H9 (cell line): Measurements from ENCODE around the gene GAB3. TPM values are rescaled to one million over a fixed set of nuclear protein-coding genes. Genes with fewer than 3 reads are reported as not detected.

Source experiments
- DNase-seq: peaks from one replicate; pipeline ENCODE4 v3.0.0-alpha.2; 2017
- H2AFZ ChIP-seq: one replicate; pipeline ENCODE4 v1.6.1; 2013; ENCODE audit warnings: mild to moderate bottlenecking, low read length, control low read depth, moderate library complexity
- H2AK5ac ChIP-seq: 2 replicates; pipeline ENCODE4 v1.6.1; 2013; ENCODE audit warnings: low read length, control low read depth, mixed read lengths; ENCODE audit not compliant: insufficient read length
- H2BK120ac ChIP-seq: one replicate; pipeline ENCODE4 v1.6.1; 2013; ENCODE audit warnings: low read depth, mild to moderate bottlenecking, low read length, control low read depth, inconsistent platforms; ENCODE audit not compliant: poor library complexity, severe bottlenecking
- H2BK12ac ChIP-seq: 2 replicates; pipeline ENCODE4 v1.6.1; 2013; ENCODE audit warnings: low read length, control low read depth, mixed read lengths, low read depth; ENCODE audit not compliant: insufficient read length
- H2BK15ac ChIP-seq: 2 replicates; pipeline ENCODE4 v1.6.1; 2013; ENCODE audit warnings: low read depth, low read length, control low read depth
- H2BK20ac ChIP-seq: one replicate; pipeline ENCODE4 v1.6.1; 2013; ENCODE audit warnings: low read depth, mild to moderate bottlenecking, low read length, control low read depth, inconsistent platforms; ENCODE audit not compliant: poor library complexity, severe bottlenecking
- H2BK5ac ChIP-seq: 2 replicates; pipeline ENCODE4 v1.6.1; 2013; ENCODE audit warnings: low read length, control low read depth, mixed read lengths; ENCODE audit not compliant: insufficient read length
- H3K14ac ChIP-seq: 2 replicates; pipeline ENCODE4 v1.6.1; 2013; ENCODE audit warnings: low read length, control low read depth; ENCODE audit not compliant: insufficient read depth
- H3K18ac ChIP-seq: 2 replicates; pipeline ENCODE4 v1.6.1; 2013; ENCODE audit warnings: low read depth, mild to moderate bottlenecking, mixed read lengths, low read length, control low read depth; ENCODE audit not compliant: insufficient read length
- H3K23ac ChIP-seq: 2 replicates; pipeline ENCODE4 v1.6.1; 2013; ENCODE audit warnings: low read length, control low read depth, mixed read lengths, low read depth; ENCODE audit not compliant: insufficient read length
- H3K23me2 ChIP-seq: 2 replicates; pipeline ENCODE4 v1.6.1; 2013; ENCODE audit warnings: low read depth, mild to moderate bottlenecking, mixed read lengths, low read length, control low read depth; ENCODE audit not compliant: insufficient read length, poor library complexity, severe bottlenecking
- H3K27ac ChIP-seq: 2 replicates; pipeline ENCODE4 v1.5.1; 2013; ENCODE audit warnings: low read length, control low read depth, mixed read lengths, low read depth; ENCODE audit not compliant: insufficient read length
- H3K27me3 ChIP-seq: 2 replicates; pipeline ENCODE4 v1.6.1; 2013; ENCODE audit warnings: low read length, control low read depth, inconsistent platforms; ENCODE audit not compliant: insufficient read depth
- H3K4ac ChIP-seq: 2 replicates; pipeline ENCODE4 v1.6.1; 2013; ENCODE audit warnings: low read depth, mild to moderate bottlenecking, control low read depth, inconsistent platforms, low read length, moderate library complexity
- H3K4me1 ChIP-seq: 2 replicates; pipeline ENCODE4 v1.6.1; 2013; ENCODE audit warnings: low read length, control low read depth, inconsistent platforms; ENCODE audit not compliant: insufficient read depth
- H3K4me2 ChIP-seq: 2 replicates; pipeline ENCODE4 v1.6.1; 2013; ENCODE audit warnings: low read length, control low read depth, mixed read lengths; ENCODE audit not compliant: insufficient read length, insufficient read depth
- H3K56ac ChIP-seq: 2 replicates; pipeline ENCODE4 v1.6.1; 2013; ENCODE audit warnings: low read depth, mild to moderate bottlenecking, mixed read lengths, low read length, control low read depth; ENCODE audit not compliant: insufficient read length
- H3K79me1 ChIP-seq: 2 replicates; pipeline ENCODE4 v1.6.1; 2013; ENCODE audit warnings: low read depth, mild to moderate bottlenecking, moderate library complexity, low read length, control low read depth, inconsistent platforms; ENCODE audit not compliant: insufficient read depth, poor library complexity, severe bottlenecking
- H3K79me2 ChIP-seq: 2 replicates; pipeline ENCODE4 v1.6.1; 2013; ENCODE audit warnings: low read length, control low read depth, inconsistent platforms; ENCODE audit not compliant: insufficient read depth
- H3K9ac ChIP-seq: 2 replicates; pipeline ENCODE4 v1.6.1; 2013; ENCODE audit warnings: low read length, control low read depth, mixed read lengths; ENCODE audit not compliant: insufficient read length; ENCODE audit errors: extremely low read depth
- H3K9me3 ChIP-seq: one replicate; pipeline ENCODE4 v1.6.1; 2013; ENCODE audit warnings: low read depth, low read length, inconsistent platforms; ENCODE audit not compliant: control insufficient read depth
- H3T11ph ChIP-seq: one replicate; pipeline ENCODE4 v1.6.1; 2013; ENCODE audit warnings: mild to moderate bottlenecking, low read length, control low read depth, inconsistent platforms
- H4K20me1 ChIP-seq: one replicate; pipeline ENCODE4 v1.6.1; 2013; ENCODE audit not compliant: control insufficient read depth, insufficient read length, insufficient read depth
- H4K5ac ChIP-seq: 2 replicates; pipeline ENCODE4 v1.6.1; 2013; ENCODE audit warnings: low read depth, mild to moderate bottlenecking, mixed read lengths, low read length, control low read depth; ENCODE audit not compliant: insufficient read length
- H4K8ac ChIP-seq: replicated peaks from 2 replicates; pipeline ENCODE4 v1.6.1; 2013; ENCODE audit warnings: low read length, control low read depth, mixed read lengths, low read depth; ENCODE audit not compliant: insufficient read length
- H4K91ac ChIP-seq: 2 replicates; pipeline ENCODE4 v1.6.1; 2013; ENCODE audit warnings: low read depth, mild to moderate bottlenecking, moderate library complexity, mixed read lengths, low read length, control low read depth; ENCODE audit not compliant: insufficient read length
- H3K27ac Mint-ChIP-seq, 3 experiments: 2 replicates in 2 of 3; 3 replicates in 1 of 3; pipeline ENCODE4 v1.8.0; 2020 to 2021; ENCODE audit warnings: mixed read lengths in 3 of 3, mild to moderate bottlenecking in 1 of 3, moderate library complexity in 1 of 3
- H3K27me3 Mint-ChIP-seq: 2 replicates; pipeline ENCODE4 v1.8.0; 2021; ENCODE audit warnings: low read depth, mild to moderate bottlenecking, moderate library complexity, mixed read lengths
- H3K36me3 Mint-ChIP-seq, 3 experiments: 2 replicates in 2 of 3; 3 replicates in 1 of 3; pipeline ENCODE4 v1.8.0; 2020 to 2021; ENCODE audit warnings: low read depth in 3 of 3, mixed read lengths in 3 of 3; ENCODE audit not compliant: insufficient read depth in 1 of 3
- H3K4me1 Mint-ChIP-seq, 2 experiments: 2 replicates each; pipeline ENCODE4 v1.8.0; 2020; ENCODE audit warnings: mixed read lengths in 2 of 2
- H3K4me3 Mint-ChIP-seq, 2 experiments: 2 replicates in 1 of 2; 3 replicates in 1 of 2; pipeline ENCODE4 v1.8.0; 2020 to 2021; ENCODE audit warnings: mild to moderate bottlenecking in 2 of 2, mixed read lengths in 2 of 2, moderate library complexity in 1 of 2
- H3K9me3 Mint-ChIP-seq, 2 experiments: 2 replicates in 1 of 2; 3 replicates in 1 of 2; pipeline ENCODE4 v1.8.0; 2020; ENCODE audit warnings: mild to moderate bottlenecking in 2 of 2, mixed read lengths in 2 of 2, moderate library complexity in 1 of 2
- CTCF ChIP-seq: fragments of 200-600 bp; sonication (generic); conservative IDR thresholded peaks from 3 replicates; pipeline ENCODE4 v1.8.0; 2021; ENCODE audit warnings: antibody characterized with exemption, mild to moderate bottlenecking
- WGBS: extraction: QIAGEN DNeasy Blood & Tissue Kit; methylation state at CpG from one replicate; pipeline ENCODE4 v1.1.7; 2013; ENCODE audit warnings: missing lambda C conversion rate, low lambda C conversion rate, mixed read lengths; ENCODE audit not compliant: insufficient read length; ENCODE audit errors: extremely low coverage; 5-methylcytosine and 5-hydroxymethylcytosine counted together
- total RNA-seq: library from RNA; stranded (reverse); gene quantifications from 2 replicates; pipeline ENCODE4 v1.2.1, GENCODE V29; 2021

GAB3 gene
- total RNA-seq, 1 experiment from 2014 or later, result 0.46 TPM

- Mint-ChIP-seq H3K4me1 (peaks cover 4 to 7% of the 10 kb centered on the region in 2 experiments; a peak in 2 of 4 replicates), H3K9me3 (peaks cover 52 to 62% of the 10 kb centered on the region in 2 experiments), H3K36me3 (no peaks in the 10 kb centered on the region; a peak in 1 of 7 replicates), H3K27me3 (peaks cover 2% of the 10 kb centered on the region), H3K27ac (no peak overlapping the region), H3K4me3 (no peak overlapping the region)
- no peak overlapping the region for H4K8ac ChIP-seq
- no peaks in the 10 kb centered on the region for H3K79me1 ChIP-seq
- no peaks in the 10 kb centered on the region for H4K20me1 ChIP-seq
- no peaks in the 10 kb centered on the region for H3K4me1 ChIP-seq
- H2AK5ac ChIP-seq, result no peak overlapping the region
- H3K14ac ChIP-seq, result no peak overlapping the region
- H3K9ac ChIP-seq, result no peak overlapping the region
- H3K9me3 ChIP-seq, result peaks cover 22% of the 10 kb centered on the region
- no peak overlapping the region for H3K23ac ChIP-seq
- no peak overlapping the region for H3K18ac ChIP-seq
- no peaks in the 10 kb centered on the region for H3K23me2 ChIP-seq
- no peak overlapping the region for H2BK5ac ChIP-seq
- H2BK20ac ChIP-seq, result no peak overlapping the region
- H2BK12ac ChIP-seq, result no peak overlapping the region
- H4K5ac ChIP-seq, result no peak overlapping the region
- no peak overlapping the region for H3K4me2 ChIP-seq
- no peak overlapping the region for H4K91ac ChIP-seq
- no peak overlapping the region for H3K56ac ChIP-seq
- no peak for TF ChIP-seq CTCF
- no peak for DNase-seq
- no peak overlapping the region for H2AFZ ChIP-seq
- no peak overlapping the region for H2BK15ac ChIP-seq
- no peak overlapping the region for H3K27ac ChIP-seq
- no peak overlapping the region for H2BK120ac ChIP-seq
- H3T11ph ChIP-seq, result no peak overlapping the region
- WGBS, result no CpG with 5 or more reads among the region's 30 CpGs
- no peaks in the 10 kb centered on the region for H3K79me2 ChIP-seq
- H3K27me3 ChIP-seq, result no peaks in the 10 kb centered on the region
- no peak overlapping the region for H3K4ac ChIP-seq
These were observed 98.4 kb downstream of the GAB3 start for GRCh38 chrX:154652311-154653047.
